IMR-90 (cell line): Measurements from ENCODE around the gene FANCE. TPM values are rescaled to one million over a fixed set of nuclear protein-coding genes. Genes with fewer than 3 reads are reported as not detected.
A peak's percentile ranks its signal among the peaks of the same experiment; 100 is the strongest.

ENCODE experiments used
- ATAC-seq: fragments of 200-7000 bp; cut with Tn5 transposase; 2 replicates; pipeline ENCODE4 v1.9.1; 2020; ENCODE audit warnings: low read depth, mild to moderate bottlenecking, moderate library complexity
- BruUV-seq: library from RNA; stranded (reverse); fragments of 400-500 nt; replicated peaks from 2 replicates; lab custom pipeline; 2021; lab: Mats Ljungman, UMichigan
- CTCF ChIA-PET: fragments of 300-600 bp; formaldehyde crosslinking; extraction: SDS; loops from one replicate; lab custom pipeline; 2021; ENCODE audit warnings: antibody characterized with exemption; lab: Yijun Ruan, JAX
- POLR2A ChIA-PET: fragments of 300-600 bp; sonication (Branson Sonifier 250); formaldehyde crosslinking; loops from one replicate; lab custom pipeline; 2022; ENCODE audit warnings: antibody characterized with exemption; ENCODE audit not compliant: unreplicated experiment; lab: Charles Lee
- DNase-seq: peaks from one replicate; pipeline ENCODE4 v3.0.0; 2013
- H2AFZ ChIP-seq: replicated peaks from 2 replicates; pipeline ENCODE3; 2013; ENCODE audit warnings: low read length, mild to moderate bottlenecking; ENCODE audit not compliant: poor library complexity
- H2AK5ac ChIP-seq: 2 replicates; pipeline ENCODE4 v1.6.1; 2013; ENCODE audit warnings: low read depth, low read length, inconsistent platforms
- H2AK9ac ChIP-seq: replicated peaks from 2 replicates; pipeline ENCODE3; 2013; ENCODE audit warnings: mild to moderate bottlenecking, low read depth, low read length, moderate library complexity; ENCODE audit not compliant: poor library complexity
- H2BK120ac ChIP-seq: 2 replicates; pipeline ENCODE4 v1.6.1; 2013; ENCODE audit warnings: low read depth, low read length, inconsistent platforms
- H2BK15ac ChIP-seq: 3 replicates; pipeline ENCODE4 v1.6.1; 2013; ENCODE audit warnings: low read depth, low read length, inconsistent platforms
- H2BK20ac ChIP-seq: 2 replicates; pipeline ENCODE4 v1.6.1; 2013; ENCODE audit warnings: low read depth, mild to moderate bottlenecking, inconsistent platforms, low read length, moderate library complexity
- H2BK5ac ChIP-seq: 2 replicates; pipeline ENCODE4 v1.6.1; 2013; ENCODE audit warnings: mild to moderate bottlenecking, low read depth, low read length, inconsistent platforms; ENCODE audit not compliant: poor library complexity, severe bottlenecking
- H3K14ac ChIP-seq: replicated peaks from 2 replicates; pipeline ENCODE4 v1.6.1; 2013; ENCODE audit warnings: low read depth, low read length, inconsistent platforms
- H3K18ac ChIP-seq: 2 replicates; pipeline ENCODE4 v1.6.1; 2013; ENCODE audit warnings: low read depth, low read length, control low read depth
- H3K23ac ChIP-seq: 2 replicates; pipeline ENCODE4 v1.6.1; 2013; ENCODE audit warnings: low read depth, low read length, inconsistent platforms
- H3K27ac ChIP-seq: 2 replicates; pipeline ENCODE4 v1.5.1; 2013; ENCODE audit warnings: mild to moderate bottlenecking, control low read depth, low read length; ENCODE audit not compliant: insufficient read depth
- H3K27me3 ChIP-seq: 2 replicates; pipeline ENCODE4 v1.6.1; 2013; ENCODE audit warnings: low read length; ENCODE audit not compliant: control insufficient read depth, insufficient read depth
- H3K36me3 ChIP-seq: 2 replicates; pipeline ENCODE4 v1.6.1; 2013; ENCODE audit warnings: low read length, mixed read lengths; ENCODE audit not compliant: control insufficient read depth, insufficient read depth
- H3K4ac ChIP-seq: 2 replicates; pipeline ENCODE4 v1.6.1; 2013; ENCODE audit warnings: low read depth, low read length, inconsistent platforms
- H3K4me1 ChIP-seq: 2 replicates; pipeline ENCODE4 v1.6.1; 2013; ENCODE audit warnings: low read length, mixed read lengths; ENCODE audit not compliant: control insufficient read depth, insufficient read depth
- H3K4me2 ChIP-seq: 2 replicates; pipeline ENCODE4 v1.6.1; 2013; ENCODE audit warnings: low read depth, mild to moderate bottlenecking, control low read depth, low read length, moderate library complexity
- H3K4me3 ChIP-seq: 2 replicates; pipeline ENCODE4 v1.5.1; 2013; ENCODE audit warnings: low read depth, mild to moderate bottlenecking, control low read depth, low read length, moderate library complexity; ENCODE audit not compliant: insufficient read depth
- H3K56ac ChIP-seq: 2 replicates; pipeline ENCODE4 v1.6.1; 2013; ENCODE audit warnings: low read length, inconsistent platforms; ENCODE audit not compliant: insufficient read depth; ENCODE audit errors: extremely low read depth
- H3K79me1 ChIP-seq, 2 experiments: 2 replicates each; pipeline ENCODE4 v1.6.1; 2013; ENCODE audit warnings: low read length in 2 of 2, inconsistent platforms in 1 of 2, low read depth in 1 of 2
- H3K9ac ChIP-seq: 2 replicates; pipeline ENCODE4 v1.6.1; 2013; ENCODE audit warnings: low read depth, low read length, control low read depth
- H3K9me1 ChIP-seq: 2 replicates; pipeline ENCODE4 v1.6.1; 2013; ENCODE audit warnings: low read length, inconsistent platforms; ENCODE audit not compliant: insufficient read depth
- H3K9me3 ChIP-seq: 2 replicates; pipeline ENCODE4 v1.6.1; 2013; ENCODE audit warnings: low read length; ENCODE audit not compliant: control insufficient read depth, insufficient read depth
- H4K20me1 ChIP-seq: 2 replicates; pipeline ENCODE4 v1.6.1; 2013; ENCODE audit warnings: low read length, inconsistent platforms; ENCODE audit not compliant: insufficient read depth
- H4K5ac ChIP-seq: 2 replicates; pipeline ENCODE4 v1.6.1; 2013; ENCODE audit warnings: mild to moderate bottlenecking, low read depth, low read length, control low read depth
- H4K8ac ChIP-seq, 2 experiments: 2 replicates each; pipeline ENCODE4 v1.6.1; 2013; ENCODE audit warnings: low read depth in 2 of 2, low read length in 2 of 2, control low read depth in 1 of 2, inconsistent platforms in 1 of 2
- H4K91ac ChIP-seq: 2 replicates; pipeline ENCODE4 v1.6.1; 2013; ENCODE audit warnings: low read depth, low read length, inconsistent platforms; ENCODE audit not compliant: insufficient read depth
- BHLHE40 ChIP-seq: fragments of 150-350 bp; IDR thresholded peaks from 2 replicates; pipeline ENCODE4 v1.6.1; 2016; ENCODE audit warnings: mild to moderate bottlenecking, low read depth, low read length
- CEBPB ChIP-seq: IDR thresholded peaks from 2 replicates; pipeline ENCODE4 v1.6.1; 2012; ENCODE audit warnings: low read depth, low read length, improper control_type of control experiment
- CHD1 ChIP-seq: IDR thresholded peaks from 2 replicates; pipeline ENCODE4 v1.6.1; 2012; ENCODE audit warnings: low read depth, low read length, improper control_type of control experiment
- FOS ChIP-seq: fragments of 150-350 bp; IDR thresholded peaks from 2 replicates; pipeline ENCODE4 v1.6.1; 2016; ENCODE audit warnings: low read depth, low read length
- MAFK ChIP-seq: IDR thresholded peaks from 2 replicates; pipeline ENCODE4 v1.6.1; 2012; ENCODE audit warnings: low read depth, low read length, improper control_type of control experiment
- MAZ ChIP-seq: IDR thresholded peaks from 2 replicates; pipeline ENCODE4 v1.6.1; 2012; ENCODE audit warnings: low read depth, mild to moderate bottlenecking, low read length, improper control_type of control experiment, moderate library complexity, borderline replicate concordance
- MXI1 ChIP-seq: IDR thresholded peaks from 2 replicates; pipeline ENCODE4 v1.6.1; 2012; ENCODE audit warnings: low read depth, mild to moderate bottlenecking, low read length, moderate library complexity, borderline replicate concordance
- NFE2L2 ChIP-seq: fragments of 150-350 bp; IDR thresholded peaks from 2 replicates; pipeline ENCODE4 v1.6.1; 2016; ENCODE audit warnings: low read depth, mild to moderate bottlenecking, low read length
- POLR2A ChIP-seq: IDR thresholded peaks from 2 replicates; pipeline ENCODE4 v1.6.1; 2012; ENCODE audit warnings: mild to moderate bottlenecking, low read depth, low read length
- RAD21 ChIP-seq: IDR thresholded peaks from 2 replicates; pipeline ENCODE4 v1.6.1; 2012; ENCODE audit warnings: low read length, improper control_type of control experiment
- RCOR1 ChIP-seq: IDR thresholded peaks from 2 replicates; pipeline ENCODE4 v1.6.1; 2012; ENCODE audit warnings: mild to moderate bottlenecking, low read length, improper control_type of control experiment; ENCODE audit not compliant: insufficient replicate concordance
- SMC3 ChIP-seq: fragments of 150-350 bp; IDR thresholded peaks from 2 replicates; pipeline ENCODE4 v1.6.1; 2016; ENCODE audit warnings: low read depth, mild to moderate bottlenecking, antibody characterized with exemption, low read length, moderate library complexity
- WGBS, 2 experiments: methylation state at CpG; one replicate each; pipeline versions ENCODE4 v1.1.5 to v1.1.7; 2013; ENCODE audit warnings: missing lambda C conversion rate in 2 of 2; ENCODE audit not compliant: insufficient read length in 1 of 2; ENCODE audit errors: extremely low coverage in 2 of 2; 5-methylcytosine and 5-hydroxymethylcytosine counted together
- dilution Hi-C: fragments of 300-500 bp; cut with HindIII; formaldehyde crosslinking; loops from one replicate; pipeline ENCODE4 v1.14.3; 2018; ENCODE audit warnings: low sequenced_read_pairs; ENCODE audit not compliant: unreplicated experiment
- in situ Hi-C: fragments of 300-500 bp; cut with MboI; formaldehyde crosslinking; loops from 3 replicates; pipeline ENCODE4 v1.14.3; 2019; ENCODE audit warnings: low sequenced_read_pairs, inconsistent platforms, mixed read lengths
- intact Hi-C: fragments of 100-400 bp; cut with micrococcal nuclease; formaldehyde crosslinking; loops from 2 replicates; pipeline ENCODE4 v1.10.0; 2022
- polyA plus RNA-seq, 3 experiments: library from polyadenylated mRNA; depleted of rRNA; stranded (reverse); fragments of >200 nt; gene quantifications; 2 replicates each; pipeline ENCODE4 v1.2.3, GENCODE V29; 2012; ENCODE audit warnings: low replicate concordance in 1 of 3
- total RNA-seq: library from RNA; depleted of rRNA; stranded (reverse); fragments of >200 nt; gene quantifications from 2 replicates; pipeline ENCODE4 v1.2.3, GENCODE V29; 2012
- TF ChIP-seq, protein P1 (sequence below): fragments of 150-350 bp; IDR thresholded peaks from 2 replicates; pipeline ENCODE4 v1.6.1; 2016; ENCODE audit warnings: low read depth, mild to moderate bottlenecking, low read length, moderate library complexity, borderline replicate concordance
- TF ChIP-seq, protein P2 (sequence below): conservative IDR thresholded peaks from 2 replicates; pipeline ENCODE4 v1.5.1; 2012; ENCODE audit warnings: mild to moderate bottlenecking, low read depth, low read length, improper control_type of control experiment

FANCE gene
- total and polyA plus RNA-seq, 2 of the 4 experiments (the other 2 are of a cell fraction): 7.1 to 9.1 TPM

DNA sequence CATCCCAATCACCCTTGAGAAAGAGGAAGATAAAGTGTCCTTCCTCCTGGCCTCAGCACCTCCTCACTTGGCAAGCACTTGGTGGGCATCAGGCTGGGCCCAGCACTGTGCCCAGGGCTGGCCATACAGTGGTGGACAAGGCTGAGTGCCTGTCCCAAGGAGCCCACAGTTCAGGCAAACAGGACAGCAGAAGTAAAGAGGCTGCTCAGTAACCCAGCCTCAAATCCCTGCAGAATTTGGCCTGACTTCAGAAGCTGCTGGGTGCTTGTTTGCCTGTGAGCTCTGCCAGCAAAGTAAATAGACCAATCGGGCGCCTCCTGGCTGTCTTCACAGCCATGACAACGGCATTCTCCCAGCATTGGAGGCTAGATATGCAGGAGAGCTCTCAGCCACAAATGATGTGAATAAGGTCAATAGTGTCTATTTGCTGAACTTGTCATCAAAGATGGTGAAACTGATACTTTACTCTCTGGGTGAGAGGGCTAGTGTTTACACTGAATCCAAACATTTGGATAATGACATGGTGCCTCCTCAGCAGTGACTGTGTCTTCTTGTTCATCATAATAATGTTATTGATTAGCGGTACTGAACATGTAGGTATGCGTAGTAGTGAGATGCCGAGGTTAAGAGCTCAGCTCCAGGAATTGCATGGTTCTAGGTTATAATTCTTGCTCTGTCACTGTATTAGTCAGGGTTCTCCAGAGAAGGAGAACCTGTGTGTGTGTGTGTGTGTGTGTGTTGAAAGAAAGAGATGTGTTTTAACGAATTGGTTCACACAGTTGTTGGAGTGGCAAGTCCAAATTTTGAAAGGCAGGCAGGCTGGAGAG lies 36.9 kb upstream of the FANCE start:
- in situ Hi-C loops: no loop called here
- H3K27me3 ChIP-seq: no peaks in the 10 kb centered on the region
- H3K4me1 ChIP-seq: peaks cover 32% of the 10 kb centered on the region
- peak overlapping the region; percentile 85 for H4K91ac ChIP-seq
- peak overlapping the region; percentile 91 for H2BK120ac ChIP-seq
- H4K8ac ChIP-seq: peak overlapping the region; percentile 14 to 82; a peak in 3 of 4 replicates
- DNase-seq (peak; percentile 96), ATAC-seq (peak; percentile 90)
- BruUV-seq: no TSS peak
- no peak overlapping the region for H3K4me3 ChIP-seq
- H3K14ac ChIP-seq: peak overlapping the region; percentile 83; the same call in 1 of the 2 replicates
- ChIA-PET POLR2A (interaction anchor here (0.6 to 1.3 kb wide), 2 partner anchors 13 to 72 kb away, joined by 4 read pairs; no protein-coding TSS in a partner anchor), CTCF (interaction anchor here (0.6 to 1.5 kb wide), 8 partner anchors 9 to 71 kb away, joined by 3 to 7 read pairs (median 4); no protein-coding TSS in a partner anchor)
- H3K79me1 ChIP-seq: peaks cover 40 to 85% of the 10 kb centered on the region in 2 experiments
- peak overlapping the region; percentile 53; the same call in 1 of the 3 replicates for H2BK15ac ChIP-seq
- peak overlapping the region; percentile 59; the same call in 1 of the 2 replicates for H3K23ac ChIP-seq
- peak overlapping the region; percentile 35 for H3K18ac ChIP-seq
- dilution Hi-C loops: no loop called here
- intact Hi-C loops: loop anchor here (1.0 kb wide), 1 partner anchor 73 kb away; the partner anchor contains the start of gene PPARD
- peaks cover 52% of the 10 kb centered on the region for H3K9me1 ChIP-seq
- H3K56ac ChIP-seq: no peak overlapping the region
- H2BK20ac ChIP-seq: peak overlapping the region; percentile 79
- no peaks in the 10 kb centered on the region for H3K9me3 ChIP-seq
- H3K9ac ChIP-seq: peak overlapping the region; percentile 26; the same call in 1 of the 2 replicates
- peak overlapping the region; percentile 77 for H3K27ac ChIP-seq
- peak overlapping the region; percentile 74 for H2AFZ ChIP-seq
- H2AK5ac ChIP-seq: peak overlapping the region; percentile 92
- peak overlapping the region; percentile 32 for H3K4me2 ChIP-seq
- H4K5ac ChIP-seq: peak overlapping the region; percentile 23; the same call in 1 of the 2 replicates
- WGBS, 2 experiments: 5% methylated on average over 4 of the region's 7 CpGs; no CpG with 5 or more reads in 1 of the 2 experiments
- peaks cover 54% of the 10 kb centered on the region for H3K36me3 ChIP-seq
- H2AK9ac ChIP-seq: peak overlapping the region; percentile 89
- H2BK5ac ChIP-seq: peak overlapping the region; percentile 78
- peaks cover 7% of the 10 kb centered on the region for H4K20me1 ChIP-seq
- peak overlapping the region; percentile 95 for H3K4ac ChIP-seq
- no peak for TF ChIP-seq CHD1
- peak; percentile 83 for TF ChIP-seq SMC3
- TF ChIP-seq POLR2A: no peak
- TF ChIP-seq MAZ: no peak
- TF ChIP-seq MAFK: peak; percentile 28; the same call in 1 of the 2 replicates
- TF ChIP-seq MXI1: peak; percentile 33; the same call in 1 of the 2 replicates
- peak; percentile 72 for TF ChIP-seq NFE2L2
- TF ChIP-seq, protein P1, sequence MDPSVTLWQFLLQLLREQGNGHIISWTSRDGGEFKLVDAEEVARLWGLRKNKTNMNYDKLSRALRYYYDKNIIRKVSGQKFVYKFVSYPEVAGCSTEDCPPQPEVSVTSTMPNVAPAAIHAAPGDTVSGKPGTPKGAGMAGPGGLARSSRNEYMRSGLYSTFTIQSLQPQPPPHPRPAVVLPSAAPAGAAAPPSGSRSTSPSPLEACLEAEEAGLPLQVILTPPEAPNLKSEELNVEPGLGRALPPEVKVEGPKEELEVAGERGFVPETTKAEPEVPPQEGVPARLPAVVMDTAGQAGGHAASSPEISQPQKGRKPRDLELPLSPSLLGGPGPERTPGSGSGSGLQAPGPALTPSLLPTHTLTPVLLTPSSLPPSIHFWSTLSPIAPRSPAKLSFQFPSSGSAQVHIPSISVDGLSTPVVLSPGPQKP: no peak
- peak; percentile 73 for TF ChIP-seq RAD21
- no peak; the same call in 1 of the 2 replicates for TF ChIP-seq FOS
- TF ChIP-seq, protein P2, sequence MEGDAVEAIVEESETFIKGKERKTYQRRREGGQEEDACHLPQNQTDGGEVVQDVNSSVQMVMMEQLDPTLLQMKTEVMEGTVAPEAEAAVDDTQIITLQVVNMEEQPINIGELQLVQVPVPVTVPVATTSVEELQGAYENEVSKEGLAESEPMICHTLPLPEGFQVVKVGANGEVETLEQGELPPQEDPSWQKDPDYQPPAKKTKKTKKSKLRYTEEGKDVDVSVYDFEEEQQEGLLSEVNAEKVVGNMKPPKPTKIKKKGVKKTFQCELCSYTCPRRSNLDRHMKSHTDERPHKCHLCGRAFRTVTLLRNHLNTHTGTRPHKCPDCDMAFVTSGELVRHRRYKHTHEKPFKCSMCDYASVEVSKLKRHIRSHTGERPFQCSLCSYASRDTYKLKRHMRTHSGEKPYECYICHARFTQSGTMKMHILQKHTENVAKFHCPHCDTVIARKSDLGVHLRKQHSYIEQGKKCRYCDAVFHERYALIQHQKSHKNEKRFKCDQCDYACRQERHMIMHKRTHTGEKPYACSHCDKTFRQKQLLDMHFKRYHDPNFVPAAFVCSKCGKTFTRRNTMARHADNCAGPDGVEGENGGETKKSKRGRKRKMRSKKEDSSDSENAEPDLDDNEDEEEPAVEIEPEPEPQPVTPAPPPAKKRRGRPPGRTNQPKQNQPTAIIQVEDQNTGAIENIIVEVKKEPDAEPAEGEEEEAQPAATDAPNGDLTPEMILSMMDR: peak; percentile 78
- TF ChIP-seq BHLHE40: peak; percentile 75; the same call in 1 of the 2 replicates
- peak; percentile 30 for TF ChIP-seq RCOR1
- TF ChIP-seq CEBPB: peak; percentile 49; the same call in 1 of the 2 replicates
